ENCODE results near the gene CBX1.

DNA sequence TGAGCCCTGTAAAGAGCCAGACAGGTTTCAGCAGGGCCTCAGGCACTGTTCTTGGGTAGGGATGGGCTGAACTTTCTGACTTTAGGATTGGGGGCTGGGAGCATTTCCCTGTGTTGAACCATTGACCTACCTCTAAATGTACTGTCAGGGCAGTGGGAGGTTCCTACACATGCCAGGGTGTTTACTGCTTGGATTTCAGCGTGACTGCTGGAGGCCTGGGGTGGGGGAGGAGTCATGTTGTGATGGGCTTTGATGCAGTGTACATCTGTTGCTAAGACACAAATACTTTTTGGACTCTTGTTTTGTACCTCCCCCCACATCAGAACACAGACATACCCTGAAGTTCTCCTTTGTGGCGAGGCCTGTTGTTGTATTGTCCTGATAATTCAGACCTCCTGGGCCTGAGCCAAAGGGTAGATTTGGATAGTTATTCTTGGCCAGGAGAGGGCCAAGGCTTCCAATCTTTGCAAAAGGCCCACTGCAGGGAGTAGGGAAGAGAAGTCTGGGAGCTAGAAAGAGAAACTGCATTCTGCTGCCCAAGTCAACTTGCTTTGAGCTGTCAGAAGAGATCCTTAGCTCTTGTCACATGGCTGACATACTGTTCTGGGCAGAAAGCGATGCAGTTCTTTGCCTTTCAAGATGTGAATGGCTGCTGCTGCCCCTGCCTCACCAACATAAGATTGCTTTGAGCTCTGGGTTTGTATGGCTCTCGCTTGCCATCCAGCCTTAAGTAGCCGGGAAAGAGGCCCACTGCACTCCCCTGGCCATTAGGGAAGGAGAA is 49.4 kb downstream of the CBX1 start:
- TF ChIP-seq, protein P1, sequence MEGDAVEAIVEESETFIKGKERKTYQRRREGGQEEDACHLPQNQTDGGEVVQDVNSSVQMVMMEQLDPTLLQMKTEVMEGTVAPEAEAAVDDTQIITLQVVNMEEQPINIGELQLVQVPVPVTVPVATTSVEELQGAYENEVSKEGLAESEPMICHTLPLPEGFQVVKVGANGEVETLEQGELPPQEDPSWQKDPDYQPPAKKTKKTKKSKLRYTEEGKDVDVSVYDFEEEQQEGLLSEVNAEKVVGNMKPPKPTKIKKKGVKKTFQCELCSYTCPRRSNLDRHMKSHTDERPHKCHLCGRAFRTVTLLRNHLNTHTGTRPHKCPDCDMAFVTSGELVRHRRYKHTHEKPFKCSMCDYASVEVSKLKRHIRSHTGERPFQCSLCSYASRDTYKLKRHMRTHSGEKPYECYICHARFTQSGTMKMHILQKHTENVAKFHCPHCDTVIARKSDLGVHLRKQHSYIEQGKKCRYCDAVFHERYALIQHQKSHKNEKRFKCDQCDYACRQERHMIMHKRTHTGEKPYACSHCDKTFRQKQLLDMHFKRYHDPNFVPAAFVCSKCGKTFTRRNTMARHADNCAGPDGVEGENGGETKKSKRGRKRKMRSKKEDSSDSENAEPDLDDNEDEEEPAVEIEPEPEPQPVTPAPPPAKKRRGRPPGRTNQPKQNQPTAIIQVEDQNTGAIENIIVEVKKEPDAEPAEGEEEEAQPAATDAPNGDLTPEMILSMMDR (IDR thresholded peaks at IDR 0.05), result peak in 3 of 7 experiments; percentile 12 to 19 (median 15)
- TF ChIP-seq POLR2A (IDR thresholded peaks at IDR 0.05), result no peak

Measured in body of pancreas (tissue), 4 donors.